MCF 10A (cell line): Measurements from ENCODE around the gene ATG5. TPM values are rescaled to one million over a fixed set of nuclear protein-coding genes. Genes with fewer than 3 reads are reported as not detected.
A peak's percentile ranks its signal among the peaks of the same experiment; 100 is the strongest.

ENCODE experiments used
- BruUV-seq: library from RNA; stranded (reverse); fragments of 400-500 nt; replicated peaks from 2 replicates; lab custom pipeline; 2021; lab: Mats Ljungman, UMichigan
- CTCF ChIA-PET: fragments of 300-600 bp; sonication (Branson Sonifier 250); formaldehyde crosslinking; extraction: SDS; loops from one replicate; lab custom pipeline; 2021; ENCODE audit warnings: antibody characterized with exemption, inconsistent platforms; lab: Yijun Ruan, JAX
- POLR2A ChIA-PET: fragments of 300-600, 350-650 bp; sonication (Branson Sonifier 250); formaldehyde crosslinking; extraction: SDS; loops from one replicate; lab custom pipeline; 2020; ENCODE audit warnings: antibody characterized with exemption, inconsistent platforms; lab: Yijun Ruan, JAX
- DNase-seq: peaks from one replicate; pipeline ENCODE4 v3.0.0-alpha.2; 2018; ENCODE audit not compliant: unreplicated experiment
- H3K27ac Mint-ChIP-seq: one replicate; pipeline ENCODE4 v1.8.0; 2022; ENCODE audit warnings: mild to moderate bottlenecking, low read depth, mixed read lengths; ENCODE audit not compliant: unreplicated experiment
- H3K27me3 Mint-ChIP-seq: one replicate; pipeline ENCODE4 v1.8.0; 2022; ENCODE audit warnings: mixed read lengths; ENCODE audit not compliant: insufficient read depth, unreplicated experiment
- H3K36me3 Mint-ChIP-seq: one replicate; pipeline ENCODE4 v1.8.0; 2022; ENCODE audit warnings: mild to moderate bottlenecking, moderate library complexity, mixed read lengths; ENCODE audit not compliant: insufficient read depth, unreplicated experiment
- H3K4me1 Mint-ChIP-seq: one replicate; pipeline ENCODE4 v1.8.0; 2022; ENCODE audit warnings: mixed read lengths; ENCODE audit not compliant: insufficient read depth, unreplicated experiment
- H3K4me3 Mint-ChIP-seq: one replicate; pipeline ENCODE4 v1.8.0; 2022; ENCODE audit warnings: mild to moderate bottlenecking, moderate library complexity, mixed read lengths; ENCODE audit not compliant: unreplicated experiment
- H3K9me3 Mint-ChIP-seq: one replicate; pipeline ENCODE4 v1.8.0; 2022; ENCODE audit warnings: mixed read lengths; ENCODE audit not compliant: unreplicated experiment
- CTCF ChIP-seq: fragments of 200-600 bp; IDR thresholded peaks from one replicate; pipeline ENCODE4 v1.8.0; 2022; ENCODE audit warnings: antibody characterized with exemption, mild to moderate bottlenecking; ENCODE audit not compliant: unreplicated experiment
- intact Hi-C: fragments of 100-400 bp; cut with micrococcal nuclease; formaldehyde crosslinking; loops from 2 replicates; pipeline ENCODE4 v1.14.1; 2022
- total RNA-seq: library from RNA; stranded (reverse); gene quantifications from 2 replicates; pipeline ENCODE4 v1.2.3, GENCODE V29; 2022

Gene ATG5
- total RNA-seq, 1 experiment from 2014 or later, result 33.3 TPM

GRCh38 chr6:106315765-106316374, 9.7 kb downstream of the ATG5 start:
- DNase-seq, result peak; percentile 46
- H3K27me3 Mint-ChIP-seq, result no peaks in the 10 kb centered on the region
- peak overlapping the region; percentile 1 for H3K27ac Mint-ChIP-seq
- CTCF ChIA-PET, result interaction anchor here (0.5 to 1.2 kb wide), 3 partner anchors 10 to 894 kb away, joined by 3 read pairs; partner anchors contain the start of gene ATG5
- H3K36me3 Mint-ChIP-seq, result peaks cover 28% of the 10 kb centered on the region
- intact Hi-C loops, result no loop called here
- POLR2A ChIA-PET, result interaction anchor here (0.7 to 3.1 kb wide), 4 partner anchors 9 to 45 kb away, joined by 3 to 19 read pairs (median 3); partner anchors contain the start of genes ATG5 and CRYBG1
- H3K9me3 Mint-ChIP-seq, result no peaks in the 10 kb centered on the region
- H3K4me1 Mint-ChIP-seq, result peaks cover 56% of the 10 kb centered on the region
- no TSS peak for BruUV-seq
- TF ChIP-seq CTCF, result no peak
- no peak overlapping the region for H3K4me3 Mint-ChIP-seq

DNA sequence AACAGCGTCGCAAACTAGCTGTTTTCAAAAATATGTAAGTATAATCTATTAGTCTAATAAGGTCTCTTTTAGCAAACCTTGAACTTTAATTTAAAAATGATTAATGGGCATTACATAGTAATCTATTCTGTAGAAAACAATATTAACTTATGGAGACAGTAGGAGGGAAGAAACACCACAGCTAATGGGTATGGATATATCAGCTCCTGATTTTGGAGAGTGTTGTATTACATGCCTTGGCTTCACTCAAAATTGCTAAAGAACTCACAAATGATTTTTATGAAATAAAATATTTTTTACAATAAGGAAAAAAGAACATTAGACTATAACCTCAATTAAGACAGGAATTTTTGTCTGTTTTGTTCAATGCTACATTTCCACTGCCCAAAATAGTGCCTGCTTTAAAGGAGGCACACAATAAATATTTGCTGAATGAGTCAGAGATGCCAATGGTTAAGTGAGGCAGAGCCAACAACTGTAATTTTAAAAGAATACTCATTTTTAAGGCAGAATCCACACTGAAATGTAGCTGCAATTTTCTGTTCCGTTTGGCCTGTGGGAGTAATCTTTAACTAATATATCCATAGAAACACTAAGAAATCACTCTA, 15.7 kb downstream of the ATG5 start:
- Mint-ChIP-seq H3K27ac (peak overlapping the region; percentile 90), H3K27me3 (no peaks in the 10 kb centered on the region), H3K4me1 (peaks cover 43% of the 10 kb centered on the region), H3K4me3 (no peak overlapping the region), H3K36me3 (peaks cover 44% of the 10 kb centered on the region), H3K9me3 (no peaks in the 10 kb centered on the region)
- no peak for TF ChIP-seq CTCF
- peak; percentile 50 for DNase-seq
- no TSS peak for BruUV-seq
- ChIA-PET CTCF (interaction anchor here (0.6 kb wide), 2 partner anchors 543 to 878 kb away, joined by 3 read pairs; no protein-coding TSS in a partner anchor), POLR2A (interaction anchor here (0.7 to 5.2 kb wide), 4 partner anchors 15 to 877 kb away, joined by 3 to 30 read pairs (median 4); partner anchors contain the start of gene ATG5)
- intact Hi-C loops, result no loop called here

- H3K27me3 Mint-ChIP-seq, result no peaks in the 10 kb centered on the region
- DNase-seq, result no peak
- ChIA-PET POLR2A (interaction anchor here (0.7 to 5.2 kb wide), 5 partner anchors 16 to 830 kb away, joined by 3 to 30 read pairs (median 3); partner anchors contain the start of gene ATG5), CTCF (interaction anchor here (0.6 kb wide), 2 partner anchors 455 to 879 kb away, joined by 3 read pairs; no protein-coding TSS in a partner anchor)
- peaks cover 43% of the 10 kb centered on the region for H3K4me1 Mint-ChIP-seq
- H3K4me3 Mint-ChIP-seq, result peak overlapping the region; percentile 22
- H3K27ac Mint-ChIP-seq, result peak overlapping the region; percentile 90
- no peak for TF ChIP-seq CTCF
- H3K36me3 Mint-ChIP-seq, result peaks cover 42% of the 10 kb centered on the region
- no peaks in the 10 kb centered on the region for H3K9me3 Mint-ChIP-seq
- no TSS peak for BruUV-seq
- intact Hi-C loops, result no loop called here
Measured at GRCh38 chr6:106308985-106309384, 16.6 kb downstream of the ATG5 start.

DNA sequence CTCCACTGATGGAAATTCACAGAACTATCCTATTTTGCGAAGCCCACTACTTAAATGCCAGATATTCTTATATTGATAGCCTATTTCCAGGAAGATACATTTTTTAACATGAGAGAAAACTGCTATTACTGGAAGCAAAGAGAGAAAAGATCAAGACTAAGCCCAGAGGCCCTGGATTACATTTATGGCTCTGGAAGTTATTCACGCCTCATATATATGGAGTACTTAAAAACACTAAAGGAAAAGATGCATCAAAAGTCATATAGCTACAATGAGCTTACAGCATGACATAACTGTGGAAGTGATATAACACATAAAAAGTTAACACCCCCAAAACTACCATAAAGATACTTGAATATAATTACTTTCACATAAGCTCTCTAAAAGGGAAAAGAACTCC, 19.8 kb downstream of the ATG5 start:
- POLR2A ChIA-PET, result interaction anchor here (1.7 kb wide), 1 partner anchor 20 kb away, joined by 4 read pairs; the partner anchor contains the start of gene ATG5
- no peak overlapping the region for H3K27ac Mint-ChIP-seq
- H3K4me1 Mint-ChIP-seq, result peaks cover 18% of the 10 kb centered on the region
- CTCF ChIA-PET, result no interaction called here
- no peak for DNase-seq
- TF ChIP-seq CTCF, result no peak
- H3K36me3 Mint-ChIP-seq, result peaks cover 24% of the 10 kb centered on the region
- no TSS peak for BruUV-seq
- no peak overlapping the region for H3K4me3 Mint-ChIP-seq
- no peaks in the 10 kb centered on the region for H3K9me3 Mint-ChIP-seq
- H3K27me3 Mint-ChIP-seq, result no peaks in the 10 kb centered on the region
- intact Hi-C loops, result no loop called here
